DOHH2 (cell line): ENCODE data around the gene LEKR1.

Experiments
- H3F3A ChIP-seq: fragments of 200-600 bp; sonication (generic), shearing (Covaris generic); 2 replicates; pipeline ENCODE4 v1.6.0; 2016; ENCODE audit warnings: antibody characterized with exemption, mild to moderate bottlenecking; ENCODE audit not compliant: control insufficient read depth, insufficient read depth
- H3K27ac ChIP-seq: fragments of 200-600 bp; sonication (generic); 2 replicates; pipeline ENCODE4 v1.5.1; 2014; ENCODE audit warnings: low read depth, mild to moderate bottlenecking, low read length, moderate library complexity
- H3K27me3 ChIP-seq: fragments of 200-600 bp; sonication (generic); 2 replicates; pipeline ENCODE4 v1.6.1; 2014; ENCODE audit warnings: mild to moderate bottlenecking, low read length, mixed read lengths; ENCODE audit not compliant: control insufficient read depth
- H3K36me3 ChIP-seq: fragments of 200-600 bp; sonication (generic); 2 replicates; pipeline ENCODE4 v1.6.1; 2014; ENCODE audit warnings: mild to moderate bottlenecking, low read length, moderate library complexity, mixed read lengths; ENCODE audit not compliant: control insufficient read depth
- H3K4me1 ChIP-seq: fragments of 200-600 bp; sonication (generic); 2 replicates; pipeline ENCODE4 v1.6.1; 2014; ENCODE audit warnings: mild to moderate bottlenecking, low read length, mixed read lengths; ENCODE audit not compliant: control insufficient read depth
- H3K4me2 ChIP-seq: fragments of 200-600 bp; sonication (generic); 2 replicates; pipeline ENCODE4 v1.6.0; 2014; ENCODE audit warnings: mild to moderate bottlenecking, low read length, moderate library complexity
- H3K4me3 ChIP-seq: fragments of 200-600 bp; sonication (generic); 2 replicates; pipeline ENCODE4 v1.5.1; 2014; ENCODE audit warnings: mild to moderate bottlenecking, low read length, mixed read lengths
- H3K79me2 ChIP-seq: fragments of 200-600 bp; sonication (generic); 2 replicates; pipeline ENCODE4 v1.6.1; 2014; ENCODE audit warnings: mild to moderate bottlenecking, low read length, mixed read lengths; ENCODE audit not compliant: control insufficient read depth
- H3K9me2 ChIP-seq: fragments of 200-600 bp; sonication (generic); replicated peaks from 2 replicates; pipeline ENCODE4 v1.6.1; 2014; ENCODE audit warnings: mild to moderate bottlenecking, low read length, mixed read lengths; ENCODE audit not compliant: control insufficient read depth
- H3K9me3 ChIP-seq: fragments of 200-600 bp; sonication (generic); 2 replicates; pipeline ENCODE4 v1.6.1; 2014; ENCODE audit warnings: antibody characterized with exemption, low read length, mixed read lengths; ENCODE audit not compliant: control insufficient read depth, insufficient read depth
- H4K20me1 ChIP-seq: fragments of 200-600 bp; sonication (generic); 2 replicates; pipeline ENCODE4 v1.6.0; 2014; ENCODE audit warnings: low read depth, mild to moderate bottlenecking, antibody characterized with exemption, low read length, moderate library complexity; ENCODE audit not compliant: control insufficient read depth, insufficient read depth
- CTCF ChIP-seq: fragments of 200-600 bp; sonication (generic); IDR thresholded peaks from one replicate; pipeline ENCODE4 v1.5.1; 2014; ENCODE audit warnings: antibody characterized with exemption, mild to moderate bottlenecking, low read depth, low read length; ENCODE audit not compliant: poor library complexity, severe bottlenecking
- EZH2phosphoT487 ChIP-seq: fragments of 200-600 bp; sonication (generic); IDR thresholded peaks from 2 replicates; pipeline ENCODE4 v1.6.1; 2017; ENCODE audit warnings: borderline replicate concordance, mild to moderate bottlenecking, antibody characterized with exemption, low read length, moderate library complexity, mixed read lengths

Gene LEKR1

GRCh38 chr3:157074981-157075380, 248.8 kb downstream of the LEKR1 start:
- Histone ChIP-seq H3K4me3 (no peak overlapping the region), H3K9me2 (no peaks in the 10 kb centered on the region), H4K20me1 (no peaks in the 10 kb centered on the region), H3K27ac (no peak overlapping the region), H3K9me3 (no peaks in the 10 kb centered on the region), H3K27me3 (no peaks in the 10 kb centered on the region), H3K79me2 (no peaks in the 10 kb centered on the region), H3K4me1 (peaks cover 6% of the 10 kb centered on the region), H3F3A (no peaks in the 10 kb centered on the region), H3K36me3 (no peaks in the 10 kb centered on the region), H3K4me2 (no peak overlapping the region)
- no peak for TF ChIP-seq CTCF
- TF ChIP-seq EZH2phosphoT487: no peak

- H3K4me2 ChIP-seq: no peak overlapping the region
- no peaks in the 10 kb centered on the region for H3K27me3 ChIP-seq
- H3K4me3 ChIP-seq: no peak overlapping the region
- no peaks in the 10 kb centered on the region for H3K79me2 ChIP-seq
- H3K36me3 ChIP-seq: no peaks in the 10 kb centered on the region
- H3F3A ChIP-seq: peaks cover 3% of the 10 kb centered on the region
- peaks cover 15% of the 10 kb centered on the region for H3K4me1 ChIP-seq
- H4K20me1 ChIP-seq: no peaks in the 10 kb centered on the region
- H3K9me3 ChIP-seq: no peaks in the 10 kb centered on the region
- no peaks in the 10 kb centered on the region for H3K9me2 ChIP-seq
- H3K27ac ChIP-seq: no peak overlapping the region
- no peak for TF ChIP-seq CTCF
- TF ChIP-seq EZH2phosphoT487: no peak
Measured at GRCh38 chr3:157075693-157076420, 249.7 kb downstream of the LEKR1 start.

GRCh38 chr3:157077565-157077991, 251.4 kb downstream of the LEKR1 start:
- peaks cover 6% of the 10 kb centered on the region for H3F3A ChIP-seq
- H3K36me3 ChIP-seq: no peaks in the 10 kb centered on the region
- H3K4me1 ChIP-seq: peaks cover 32% of the 10 kb centered on the region
- H3K9me3 ChIP-seq: no peaks in the 10 kb centered on the region
- no peaks in the 10 kb centered on the region for H3K9me2 ChIP-seq
- TF ChIP-seq CTCF: no peak
- no peak for TF ChIP-seq EZH2phosphoT487
- H3K27me3 ChIP-seq: no peaks in the 10 kb centered on the region
- no peaks in the 10 kb centered on the region for H4K20me1 ChIP-seq
- no peaks in the 10 kb centered on the region for H3K79me2 ChIP-seq
- H3K4me3 ChIP-seq: no peak overlapping the region
- H3K27ac ChIP-seq: no peak overlapping the region
- no peak overlapping the region for H3K4me2 ChIP-seq
